ENCODE measurements around the gene CEP152.

DNA sequence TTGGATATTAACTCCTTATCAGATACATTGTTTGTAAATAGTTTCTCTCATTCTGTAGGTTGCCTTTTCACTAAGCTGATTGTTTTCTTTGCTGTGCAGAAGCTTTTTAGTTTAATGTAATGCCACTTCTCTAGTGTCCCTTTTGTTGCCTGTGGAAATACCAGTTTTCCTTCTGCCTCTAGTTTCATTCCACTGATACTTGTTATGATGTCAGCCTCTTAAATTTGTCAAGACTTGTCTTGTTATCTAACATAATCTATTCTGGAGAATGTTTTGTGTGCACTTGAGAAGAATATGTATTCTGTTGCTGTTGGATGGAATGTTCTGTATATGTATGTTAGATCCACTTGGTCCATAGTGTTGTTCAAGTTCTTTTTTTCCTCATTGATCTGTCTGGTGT lies 18.0 kb upstream of the CEP152 start:
- TF ChIP-seq, protein P1, sequence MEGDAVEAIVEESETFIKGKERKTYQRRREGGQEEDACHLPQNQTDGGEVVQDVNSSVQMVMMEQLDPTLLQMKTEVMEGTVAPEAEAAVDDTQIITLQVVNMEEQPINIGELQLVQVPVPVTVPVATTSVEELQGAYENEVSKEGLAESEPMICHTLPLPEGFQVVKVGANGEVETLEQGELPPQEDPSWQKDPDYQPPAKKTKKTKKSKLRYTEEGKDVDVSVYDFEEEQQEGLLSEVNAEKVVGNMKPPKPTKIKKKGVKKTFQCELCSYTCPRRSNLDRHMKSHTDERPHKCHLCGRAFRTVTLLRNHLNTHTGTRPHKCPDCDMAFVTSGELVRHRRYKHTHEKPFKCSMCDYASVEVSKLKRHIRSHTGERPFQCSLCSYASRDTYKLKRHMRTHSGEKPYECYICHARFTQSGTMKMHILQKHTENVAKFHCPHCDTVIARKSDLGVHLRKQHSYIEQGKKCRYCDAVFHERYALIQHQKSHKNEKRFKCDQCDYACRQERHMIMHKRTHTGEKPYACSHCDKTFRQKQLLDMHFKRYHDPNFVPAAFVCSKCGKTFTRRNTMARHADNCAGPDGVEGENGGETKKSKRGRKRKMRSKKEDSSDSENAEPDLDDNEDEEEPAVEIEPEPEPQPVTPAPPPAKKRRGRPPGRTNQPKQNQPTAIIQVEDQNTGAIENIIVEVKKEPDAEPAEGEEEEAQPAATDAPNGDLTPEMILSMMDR (IDR thresholded peaks at IDR 0.05; ENCODE audit: low read length) = no peak
- TF ChIP-seq EZH2 (optimal IDR thresholded peaks at IDR 0.05; ENCODE audit: low read depth, low read length) (no peak), EZH2phosphoT487 (IDR thresholded peaks at IDR 0.05; ENCODE audit: low read length) (no peak)

Measured in MM.1S (cell line).